H9 (cell line): ENCODE measurements around the gene IFT80. TPM values are rescaled to one million over a fixed set of nuclear protein-coding genes. Genes with fewer than 3 reads are reported as not detected.
A peak's percentile ranks its signal among the peaks of the same experiment; 100 is the strongest.

Experiments
- DNase-seq: peaks from one replicate; pipeline ENCODE4 v3.0.0-alpha.2; 2017
- H2AFZ ChIP-seq: one replicate; pipeline ENCODE4 v1.6.1; 2013; ENCODE audit warnings: mild to moderate bottlenecking, low read length, control low read depth, moderate library complexity
- H2AK5ac ChIP-seq: 2 replicates; pipeline ENCODE4 v1.6.1; 2013; ENCODE audit warnings: low read length, control low read depth, mixed read lengths; ENCODE audit not compliant: insufficient read length
- H2BK120ac ChIP-seq: one replicate; pipeline ENCODE4 v1.6.1; 2013; ENCODE audit warnings: low read depth, mild to moderate bottlenecking, low read length, control low read depth, inconsistent platforms; ENCODE audit not compliant: poor library complexity, severe bottlenecking
- H2BK12ac ChIP-seq: 2 replicates; pipeline ENCODE4 v1.6.1; 2013; ENCODE audit warnings: low read length, control low read depth, mixed read lengths, low read depth; ENCODE audit not compliant: insufficient read length
- H2BK15ac ChIP-seq: 2 replicates; pipeline ENCODE4 v1.6.1; 2013; ENCODE audit warnings: low read depth, low read length, control low read depth
- H2BK20ac ChIP-seq: one replicate; pipeline ENCODE4 v1.6.1; 2013; ENCODE audit warnings: low read depth, mild to moderate bottlenecking, low read length, control low read depth, inconsistent platforms; ENCODE audit not compliant: poor library complexity, severe bottlenecking
- H2BK5ac ChIP-seq: 2 replicates; pipeline ENCODE4 v1.6.1; 2013; ENCODE audit warnings: low read length, control low read depth, mixed read lengths; ENCODE audit not compliant: insufficient read length
- H3K14ac ChIP-seq: 2 replicates; pipeline ENCODE4 v1.6.1; 2013; ENCODE audit warnings: low read length, control low read depth; ENCODE audit not compliant: insufficient read depth
- H3K18ac ChIP-seq: 2 replicates; pipeline ENCODE4 v1.6.1; 2013; ENCODE audit warnings: low read depth, mild to moderate bottlenecking, mixed read lengths, low read length, control low read depth; ENCODE audit not compliant: insufficient read length
- H3K23ac ChIP-seq: 2 replicates; pipeline ENCODE4 v1.6.1; 2013; ENCODE audit warnings: low read length, control low read depth, mixed read lengths, low read depth; ENCODE audit not compliant: insufficient read length
- H3K23me2 ChIP-seq: 2 replicates; pipeline ENCODE4 v1.6.1; 2013; ENCODE audit warnings: low read depth, mild to moderate bottlenecking, mixed read lengths, low read length, control low read depth; ENCODE audit not compliant: insufficient read length, poor library complexity, severe bottlenecking
- H3K27ac ChIP-seq: 2 replicates; pipeline ENCODE4 v1.5.1; 2013; ENCODE audit warnings: low read length, control low read depth, mixed read lengths, low read depth; ENCODE audit not compliant: insufficient read length
- H3K27me3 ChIP-seq: 2 replicates; pipeline ENCODE4 v1.6.1; 2013; ENCODE audit warnings: low read length, control low read depth, inconsistent platforms; ENCODE audit not compliant: insufficient read depth
- H3K4ac ChIP-seq: 2 replicates; pipeline ENCODE4 v1.6.1; 2013; ENCODE audit warnings: low read depth, mild to moderate bottlenecking, control low read depth, inconsistent platforms, low read length, moderate library complexity
- H3K4me1 ChIP-seq: 2 replicates; pipeline ENCODE4 v1.6.1; 2013; ENCODE audit warnings: low read length, control low read depth, inconsistent platforms; ENCODE audit not compliant: insufficient read depth
- H3K4me2 ChIP-seq: 2 replicates; pipeline ENCODE4 v1.6.1; 2013; ENCODE audit warnings: low read length, control low read depth, mixed read lengths; ENCODE audit not compliant: insufficient read length, insufficient read depth
- H3K56ac ChIP-seq: 2 replicates; pipeline ENCODE4 v1.6.1; 2013; ENCODE audit warnings: low read depth, mild to moderate bottlenecking, mixed read lengths, low read length, control low read depth; ENCODE audit not compliant: insufficient read length
- H3K79me1 ChIP-seq: 2 replicates; pipeline ENCODE4 v1.6.1; 2013; ENCODE audit warnings: low read depth, mild to moderate bottlenecking, moderate library complexity, low read length, control low read depth, inconsistent platforms; ENCODE audit not compliant: insufficient read depth, poor library complexity, severe bottlenecking
- H3K79me2 ChIP-seq: 2 replicates; pipeline ENCODE4 v1.6.1; 2013; ENCODE audit warnings: low read length, control low read depth, inconsistent platforms; ENCODE audit not compliant: insufficient read depth
- H3K9ac ChIP-seq: 2 replicates; pipeline ENCODE4 v1.6.1; 2013; ENCODE audit warnings: low read length, control low read depth, mixed read lengths; ENCODE audit not compliant: insufficient read length; ENCODE audit errors: extremely low read depth
- H3K9me3 ChIP-seq: one replicate; pipeline ENCODE4 v1.6.1; 2013; ENCODE audit warnings: low read depth, low read length, inconsistent platforms; ENCODE audit not compliant: control insufficient read depth
- H3T11ph ChIP-seq: one replicate; pipeline ENCODE4 v1.6.1; 2013; ENCODE audit warnings: mild to moderate bottlenecking, low read length, control low read depth, inconsistent platforms
- H4K20me1 ChIP-seq: one replicate; pipeline ENCODE4 v1.6.1; 2013; ENCODE audit not compliant: control insufficient read depth, insufficient read length, insufficient read depth
- H4K5ac ChIP-seq: 2 replicates; pipeline ENCODE4 v1.6.1; 2013; ENCODE audit warnings: low read depth, mild to moderate bottlenecking, mixed read lengths, low read length, control low read depth; ENCODE audit not compliant: insufficient read length
- H4K8ac ChIP-seq: replicated peaks from 2 replicates; pipeline ENCODE4 v1.6.1; 2013; ENCODE audit warnings: low read length, control low read depth, mixed read lengths, low read depth; ENCODE audit not compliant: insufficient read length
- H4K91ac ChIP-seq: 2 replicates; pipeline ENCODE4 v1.6.1; 2013; ENCODE audit warnings: low read depth, mild to moderate bottlenecking, moderate library complexity, mixed read lengths, low read length, control low read depth; ENCODE audit not compliant: insufficient read length
- H3K27ac Mint-ChIP-seq, 3 experiments: 2 replicates in 2 of 3; 3 replicates in 1 of 3; pipeline ENCODE4 v1.8.0; 2020 to 2021; ENCODE audit warnings: mixed read lengths in 3 of 3, mild to moderate bottlenecking in 1 of 3, moderate library complexity in 1 of 3
- H3K27me3 Mint-ChIP-seq: 2 replicates; pipeline ENCODE4 v1.8.0; 2021; ENCODE audit warnings: low read depth, mild to moderate bottlenecking, moderate library complexity, mixed read lengths
- H3K36me3 Mint-ChIP-seq, 3 experiments: 2 replicates in 2 of 3; 3 replicates in 1 of 3; pipeline ENCODE4 v1.8.0; 2020 to 2021; ENCODE audit warnings: low read depth in 3 of 3, mixed read lengths in 3 of 3; ENCODE audit not compliant: insufficient read depth in 1 of 3
- H3K4me1 Mint-ChIP-seq, 2 experiments: 2 replicates each; pipeline ENCODE4 v1.8.0; 2020; ENCODE audit warnings: mixed read lengths in 2 of 2
- H3K4me3 Mint-ChIP-seq, 2 experiments: 2 replicates in 1 of 2; 3 replicates in 1 of 2; pipeline ENCODE4 v1.8.0; 2020 to 2021; ENCODE audit warnings: mild to moderate bottlenecking in 2 of 2, mixed read lengths in 2 of 2, moderate library complexity in 1 of 2
- H3K9me3 Mint-ChIP-seq, 2 experiments: 2 replicates in 1 of 2; 3 replicates in 1 of 2; pipeline ENCODE4 v1.8.0; 2020; ENCODE audit warnings: mild to moderate bottlenecking in 2 of 2, mixed read lengths in 2 of 2, moderate library complexity in 1 of 2
- WGBS: extraction: QIAGEN DNeasy Blood & Tissue Kit; methylation state at CpG from one replicate; pipeline ENCODE4 v1.1.7; 2013; ENCODE audit warnings: missing lambda C conversion rate, low lambda C conversion rate, mixed read lengths; ENCODE audit not compliant: insufficient read length; ENCODE audit errors: extremely low coverage; 5-methylcytosine and 5-hydroxymethylcytosine counted together
- microRNA-seq: library from miRNA; unstranded; fragments of <30 nt; microRNA quantifications from one replicate; pipeline ENCODE4, GENCODE V29; 2020; ENCODE audit warnings: borderline microRNAs expressed
- total RNA-seq: library from RNA; stranded (reverse); gene quantifications from 2 replicates; pipeline ENCODE4 v1.2.1, GENCODE V29; 2021
- TF ChIP-seq, protein P1 (sequence below): fragments of 200-600 bp; sonication (generic); conservative IDR thresholded peaks from 3 replicates; pipeline ENCODE4 v1.8.0; 2021; ENCODE audit warnings: antibody characterized with exemption, mild to moderate bottlenecking

The IFT80 gene
- total RNA-seq, 1 experiment from 2014 or later: 29.0 TPM

DNA sequence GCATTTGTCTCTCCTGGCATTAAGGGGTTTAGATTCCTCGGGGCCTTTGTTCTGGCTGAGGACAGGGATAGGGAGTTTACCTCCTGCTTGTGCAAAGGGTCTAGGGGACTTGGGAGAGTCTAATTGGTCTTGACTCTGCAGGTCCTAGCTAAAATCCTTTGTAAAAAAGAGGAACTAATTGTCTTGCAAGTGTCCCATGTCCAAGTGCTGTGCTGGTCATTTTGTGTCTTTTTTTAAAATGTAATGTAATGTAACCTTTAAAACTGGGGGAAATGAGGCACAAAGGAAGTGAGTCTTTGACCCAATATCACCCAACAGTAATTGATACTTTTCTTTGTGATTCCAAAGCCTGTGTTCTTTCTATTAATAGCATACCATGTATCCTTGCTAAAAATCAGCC is 188.7 kb downstream of the IFT80 start:
- Histone ChIP-seq H3K4me1 (no peaks in the 10 kb centered on the region), H2BK5ac (no peak overlapping the region), H2BK12ac (no peak overlapping the region), H2AK5ac (no peak overlapping the region), H3K9me3 (no peaks in the 10 kb centered on the region), H2BK120ac (no peak overlapping the region), H4K5ac (no peak overlapping the region), H4K20me1 (no peaks in the 10 kb centered on the region), H4K91ac (no peak overlapping the region), H3K79me2 (no peaks in the 10 kb centered on the region), H3K4me2 (no peak overlapping the region), H3T11ph (no peak overlapping the region), H3K14ac (no peak overlapping the region), H3K27ac (no peak overlapping the region), H2BK20ac (no peak overlapping the region), H2AFZ (no peak overlapping the region), H3K23ac (no peak overlapping the region), H3K9ac (no peak overlapping the region), H3K79me1 (no peaks in the 10 kb centered on the region), H4K8ac (no peak overlapping the region), H3K56ac (no peak overlapping the region), H3K23me2 (no peaks in the 10 kb centered on the region), H2BK15ac (no peak overlapping the region), H3K27me3 (no peaks in the 10 kb centered on the region), H3K4ac (no peak overlapping the region), H3K18ac (no peak overlapping the region)
- TF ChIP-seq, protein P1, sequence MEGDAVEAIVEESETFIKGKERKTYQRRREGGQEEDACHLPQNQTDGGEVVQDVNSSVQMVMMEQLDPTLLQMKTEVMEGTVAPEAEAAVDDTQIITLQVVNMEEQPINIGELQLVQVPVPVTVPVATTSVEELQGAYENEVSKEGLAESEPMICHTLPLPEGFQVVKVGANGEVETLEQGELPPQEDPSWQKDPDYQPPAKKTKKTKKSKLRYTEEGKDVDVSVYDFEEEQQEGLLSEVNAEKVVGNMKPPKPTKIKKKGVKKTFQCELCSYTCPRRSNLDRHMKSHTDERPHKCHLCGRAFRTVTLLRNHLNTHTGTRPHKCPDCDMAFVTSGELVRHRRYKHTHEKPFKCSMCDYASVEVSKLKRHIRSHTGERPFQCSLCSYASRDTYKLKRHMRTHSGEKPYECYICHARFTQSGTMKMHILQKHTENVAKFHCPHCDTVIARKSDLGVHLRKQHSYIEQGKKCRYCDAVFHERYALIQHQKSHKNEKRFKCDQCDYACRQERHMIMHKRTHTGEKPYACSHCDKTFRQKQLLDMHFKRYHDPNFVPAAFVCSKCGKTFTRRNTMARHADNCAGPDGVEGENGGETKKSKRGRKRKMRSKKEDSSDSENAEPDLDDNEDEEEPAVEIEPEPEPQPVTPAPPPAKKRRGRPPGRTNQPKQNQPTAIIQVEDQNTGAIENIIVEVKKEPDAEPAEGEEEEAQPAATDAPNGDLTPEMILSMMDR: no peak
- H3K27ac Mint-ChIP-seq: no peak overlapping the region
- no peaks in the 10 kb centered on the region; the same call in 1 of the 2 replicates for H3K27me3 Mint-ChIP-seq
- H3K36me3 Mint-ChIP-seq: no peaks in the 10 kb centered on the region
- WGBS: no CpG with 5 or more reads among the region's 1 CpG
- H3K4me1 Mint-ChIP-seq: peaks cover 6 to 7% of the 10 kb centered on the region in 2 experiments; a peak in 3 of 4 replicates
- no peaks in the 10 kb centered on the region for H3K9me3 Mint-ChIP-seq
- H3K4me3 Mint-ChIP-seq: no peak overlapping the region
- no peak for DNase-seq

Small RNA genes lying within 50 kb of the gene (microRNA-seq; reads per million reads assigned to microRNA genes)
- gene MIR15B (190 reads per million, percentile 80 among the genes with 10 or more reads in this experiment), gene MIR16-2 (56.1 reads per million, percentile 67 among the genes with 10 or more reads in this experiment)

Other genes with a start within 250 kb of the IFT80 start
- gene C3orf80, start 173.8 kb downstream of the IFT80 start, total RNA-seq: 0.13 and 0.15 TPM in 2 replicates
- gene SMC4, start 425 bp upstream of the IFT80 start, total RNA-seq: 120 and 130 TPM in 2 replicates
- gene TRIM59, start 50.6 kb upstream of the IFT80 start, total RNA-seq: 44.9 and 47.6 TPM in 2 replicates
- 76.7 and 81.0 TPM in 2 replicates for gene KPNA4, start 166.3 kb upstream of the IFT80 start, total RNA-seq